KMS-11 (cell line): ENCODE measurements around the gene CHD5.

Experiments
- H2AFZ ChIP-seq: fragments of 200-600 bp; sonication (generic); 2 replicates; pipeline ENCODE4 v1.6.1; 2016; ENCODE audit warnings: antibody characterized with exemption, mixed run types, low read depth
- H3K27ac ChIP-seq: fragments of 200-600 bp; sonication (generic); 2 replicates; pipeline ENCODE4 v1.6.1; 2016; ENCODE audit warnings: mild to moderate bottlenecking, mixed run types
- H3K27me3 ChIP-seq: fragments of 200-600 bp; sonication (generic); 2 replicates; pipeline ENCODE4 v1.6.1; 2017; ENCODE audit warnings: mild to moderate bottlenecking, low read depth, mixed run types, moderate library complexity; ENCODE audit not compliant: insufficient read depth
- H3K36me3 ChIP-seq: fragments of 200-600 bp; sonication (generic); 2 replicates; pipeline ENCODE4 v1.6.1; 2017; ENCODE audit warnings: mild to moderate bottlenecking, mixed run types; ENCODE audit not compliant: insufficient read depth
- H3K4me1 ChIP-seq: fragments of 200-600 bp; sonication (generic); 2 replicates; pipeline ENCODE4 v1.6.1; 2016; ENCODE audit warnings: mild to moderate bottlenecking, low read depth, mixed run types; ENCODE audit not compliant: poor library complexity, severe bottlenecking
- H3K4me2 ChIP-seq: fragments of 200-600 bp; sonication (generic); 2 replicates; pipeline ENCODE4 v1.7.0; 2016; ENCODE audit warnings: mild to moderate bottlenecking, mixed run types
- H3K4me3 ChIP-seq: fragments of 200-600 bp; sonication (generic); IDR thresholded peaks from 2 replicates; pipeline ENCODE4 v1.6.1; 2017; ENCODE audit warnings: low read depth, low read length, mixed read lengths; ENCODE audit not compliant: insufficient read depth
- H3K79me2 ChIP-seq: fragments of 200-600 bp; sonication (generic); 2 replicates; pipeline ENCODE4 v1.6.1; 2016; ENCODE audit warnings: low read depth, mixed run types; ENCODE audit not compliant: insufficient read depth
- H3K9ac ChIP-seq: fragments of 200-600 bp; sonication (generic); 2 replicates; pipeline ENCODE4 v1.6.1; 2016; ENCODE audit warnings: mild to moderate bottlenecking, mixed run types
- H4K20me1 ChIP-seq: fragments of 200-600 bp; sonication (generic); 2 replicates; pipeline ENCODE4 v1.6.1; 2016; ENCODE audit warnings: mild to moderate bottlenecking, mixed run types; ENCODE audit not compliant: insufficient read depth
- TF ChIP-seq, protein P1 (sequence below): fragments of 200-600 bp; sonication (generic); conservative IDR thresholded peaks from 2 replicates; pipeline ENCODE4 v1.6.1; 2017; ENCODE audit warnings: low read depth, mild to moderate bottlenecking, antibody characterized with exemption, low read length, moderate library complexity, mixed read lengths

Gene CHD5

DNA sequence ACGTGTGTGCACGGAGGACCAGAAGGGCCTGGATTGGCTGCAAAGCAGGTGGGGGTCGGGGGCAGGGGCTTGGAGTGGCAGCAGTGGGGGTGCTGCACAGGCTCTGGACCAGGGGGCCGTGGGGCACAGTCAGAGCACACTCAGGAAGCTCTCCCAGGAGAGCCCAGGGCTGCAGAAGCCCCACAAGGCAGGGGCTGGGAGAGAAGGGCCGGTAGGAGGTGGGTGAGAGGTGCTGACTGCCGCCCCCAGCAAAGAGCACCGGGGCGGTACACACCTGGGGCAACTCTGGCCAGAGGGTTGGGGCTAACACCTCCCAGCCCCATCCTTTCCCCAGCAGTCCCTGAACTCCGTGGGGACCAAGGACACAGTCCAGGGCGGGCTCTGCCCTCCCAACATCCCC lies 13.9 kb downstream of the CHD5 start:
- H3K4me3 ChIP-seq: no peak overlapping the region

DNA sequence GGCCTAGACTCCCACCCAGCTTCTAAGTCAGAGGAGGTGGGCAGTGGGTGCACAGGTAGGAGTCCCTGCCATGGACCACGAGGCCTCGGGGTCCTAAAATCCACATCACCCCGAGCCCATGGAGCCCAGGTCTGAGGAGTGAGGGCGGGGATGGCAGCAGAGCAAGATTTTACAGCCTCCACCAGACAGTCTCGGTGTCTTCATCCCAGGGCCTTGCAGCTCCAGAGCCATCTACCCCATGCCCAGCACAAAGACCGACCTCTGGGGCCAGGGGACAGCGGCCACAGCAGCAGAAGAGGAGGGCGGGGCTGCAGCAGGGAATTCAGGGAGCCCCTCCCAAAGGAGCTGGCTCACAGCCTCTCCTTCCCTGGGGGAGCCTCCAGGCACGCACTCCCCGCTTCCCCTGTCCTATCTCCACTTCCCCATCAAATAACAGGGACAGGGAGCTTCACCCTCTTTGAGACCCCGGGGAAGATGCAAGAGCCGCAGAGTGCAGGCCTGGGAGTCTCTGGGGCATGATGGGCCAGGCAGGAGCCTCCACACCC lies 14.6 kb downstream of the CHD5 start:
- TF ChIP-seq, protein P1, sequence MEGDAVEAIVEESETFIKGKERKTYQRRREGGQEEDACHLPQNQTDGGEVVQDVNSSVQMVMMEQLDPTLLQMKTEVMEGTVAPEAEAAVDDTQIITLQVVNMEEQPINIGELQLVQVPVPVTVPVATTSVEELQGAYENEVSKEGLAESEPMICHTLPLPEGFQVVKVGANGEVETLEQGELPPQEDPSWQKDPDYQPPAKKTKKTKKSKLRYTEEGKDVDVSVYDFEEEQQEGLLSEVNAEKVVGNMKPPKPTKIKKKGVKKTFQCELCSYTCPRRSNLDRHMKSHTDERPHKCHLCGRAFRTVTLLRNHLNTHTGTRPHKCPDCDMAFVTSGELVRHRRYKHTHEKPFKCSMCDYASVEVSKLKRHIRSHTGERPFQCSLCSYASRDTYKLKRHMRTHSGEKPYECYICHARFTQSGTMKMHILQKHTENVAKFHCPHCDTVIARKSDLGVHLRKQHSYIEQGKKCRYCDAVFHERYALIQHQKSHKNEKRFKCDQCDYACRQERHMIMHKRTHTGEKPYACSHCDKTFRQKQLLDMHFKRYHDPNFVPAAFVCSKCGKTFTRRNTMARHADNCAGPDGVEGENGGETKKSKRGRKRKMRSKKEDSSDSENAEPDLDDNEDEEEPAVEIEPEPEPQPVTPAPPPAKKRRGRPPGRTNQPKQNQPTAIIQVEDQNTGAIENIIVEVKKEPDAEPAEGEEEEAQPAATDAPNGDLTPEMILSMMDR: no peak
- Histone ChIP-seq H3K36me3 (no peaks in the 10 kb centered on the region), H3K4me1 (peaks cover 3% of the 10 kb centered on the region), H3K27ac (no peak overlapping the region), H4K20me1 (no peaks in the 10 kb centered on the region), H3K4me2 (no peak overlapping the region), H3K79me2 (no peaks in the 10 kb centered on the region), H3K27me3 (peaks cover 99% of the 10 kb centered on the region), H3K4me3 (no peak overlapping the region), H2AFZ (no peak overlapping the region), H3K9ac (no peak overlapping the region)

More for the DNA sequence above, 13.9 kb downstream of the CHD5 start:
- Histone ChIP-seq H3K4me1 (peaks cover 8% of the 10 kb centered on the region), H2AFZ (no peak overlapping the region), H3K4me2 (no peak overlapping the region), H3K36me3 (no peaks in the 10 kb centered on the region), H3K27me3 (peaks cover 99% of the 10 kb centered on the region), H3K9ac (no peak overlapping the region), H4K20me1 (no peaks in the 10 kb centered on the region), H3K79me2 (no peaks in the 10 kb centered on the region), H3K27ac (no peak overlapping the region)
- TF ChIP-seq, protein P1: no peak

DNA sequence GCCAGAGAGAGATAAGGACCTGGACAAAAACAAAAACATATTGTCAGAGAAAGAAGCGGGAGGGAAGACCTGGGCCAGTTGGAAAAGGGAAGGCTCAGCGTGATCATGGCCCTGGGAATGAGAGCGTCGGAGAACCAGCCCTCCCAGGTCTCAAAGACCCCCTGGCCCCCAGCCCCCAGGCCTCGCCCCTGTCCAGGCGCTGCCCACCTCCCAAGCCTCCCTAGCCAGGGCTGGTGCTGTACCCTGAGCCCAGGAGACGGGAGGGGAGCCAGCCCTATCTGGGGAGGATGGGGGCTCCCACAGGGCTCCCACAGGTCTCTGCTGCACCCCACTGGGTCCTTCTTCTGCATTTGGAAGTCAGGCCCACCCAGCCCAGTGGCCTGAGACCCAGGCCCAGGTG lies 15.1 kb downstream of the CHD5 start:
- H3K36me3 ChIP-seq: no peaks in the 10 kb centered on the region
- H3K4me1 ChIP-seq: no peaks in the 10 kb centered on the region
- H3K27me3 ChIP-seq: peaks cover 97% of the 10 kb centered on the region
- no peak overlapping the region for H3K9ac ChIP-seq
- no peaks in the 10 kb centered on the region for H3K79me2 ChIP-seq
- no peak overlapping the region for H3K27ac ChIP-seq
- no peak overlapping the region for H2AFZ ChIP-seq
- TF ChIP-seq, protein P1: no peak
- no peak overlapping the region for H3K4me2 ChIP-seq
- no peaks in the 10 kb centered on the region for H4K20me1 ChIP-seq
- no peak overlapping the region for H3K4me3 ChIP-seq

DNA sequence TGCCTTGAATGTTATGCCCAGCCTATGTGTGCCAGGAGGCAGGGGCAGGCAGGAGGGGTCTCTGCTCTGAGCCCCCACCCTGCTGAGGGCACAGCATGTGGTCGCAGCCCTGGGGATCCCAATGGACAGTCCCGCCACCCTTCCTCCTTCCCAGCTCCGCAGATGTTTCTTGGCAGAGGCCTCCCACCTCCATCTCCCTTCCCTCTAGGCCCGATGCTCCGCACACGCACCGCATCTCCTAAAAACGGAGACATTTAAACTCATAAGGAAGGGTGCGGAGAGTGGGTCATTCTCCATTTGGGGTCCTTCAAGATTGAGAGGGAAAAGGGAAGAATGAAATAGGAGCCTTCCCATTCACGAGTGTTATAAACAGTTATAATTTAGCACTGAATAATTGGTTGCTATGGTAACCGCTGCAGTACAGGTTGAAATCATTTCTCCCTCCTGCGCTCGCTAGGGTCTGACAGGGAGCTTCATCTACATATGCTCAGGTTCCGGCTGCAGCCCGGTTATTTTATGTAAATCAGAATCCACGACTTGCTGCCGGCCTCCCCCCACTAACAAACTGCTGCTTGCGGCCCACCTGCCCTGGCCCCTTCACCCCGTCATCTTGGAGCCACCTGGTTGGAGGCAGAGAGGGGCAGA lies 16.0 kb downstream of the CHD5 start:
- H3K9ac ChIP-seq: no peak overlapping the region
- H3K4me3 ChIP-seq: no peak overlapping the region
- H3K79me2 ChIP-seq: no peaks in the 10 kb centered on the region
- no peaks in the 10 kb centered on the region for H3K4me1 ChIP-seq
- no peak overlapping the region for H3K4me2 ChIP-seq
- TF ChIP-seq, protein P1: no peak
- no peaks in the 10 kb centered on the region for H3K36me3 ChIP-seq
- H2AFZ ChIP-seq: no peak overlapping the region
- H3K27ac ChIP-seq: no peak overlapping the region
- H4K20me1 ChIP-seq: no peaks in the 10 kb centered on the region
- H3K27me3 ChIP-seq: peaks cover 96% of the 10 kb centered on the region
